ENCODE results near the gene IL31.

DNA sequence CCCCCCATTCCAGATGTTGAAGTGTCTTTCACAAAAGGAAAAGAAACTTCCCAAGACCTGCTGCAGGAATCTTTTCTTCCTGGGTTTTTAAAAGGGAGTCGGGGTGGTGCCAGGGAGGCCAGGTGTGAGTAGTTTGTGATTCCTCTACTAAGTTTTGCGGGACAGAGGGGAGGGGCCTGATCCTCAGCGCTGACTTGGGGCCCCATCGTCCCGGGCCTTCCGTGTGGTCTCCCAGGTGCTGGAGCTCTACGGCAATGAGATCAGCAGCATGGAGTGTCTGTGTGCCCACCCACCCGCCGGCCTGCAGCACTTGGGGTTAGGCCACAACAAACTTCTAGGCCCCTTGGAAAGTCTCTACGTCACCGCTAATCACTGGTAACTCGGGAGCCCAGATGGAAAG lies 13.4 kb upstream of the IL31 start:
- TF ChIP-seq, protein P1, sequence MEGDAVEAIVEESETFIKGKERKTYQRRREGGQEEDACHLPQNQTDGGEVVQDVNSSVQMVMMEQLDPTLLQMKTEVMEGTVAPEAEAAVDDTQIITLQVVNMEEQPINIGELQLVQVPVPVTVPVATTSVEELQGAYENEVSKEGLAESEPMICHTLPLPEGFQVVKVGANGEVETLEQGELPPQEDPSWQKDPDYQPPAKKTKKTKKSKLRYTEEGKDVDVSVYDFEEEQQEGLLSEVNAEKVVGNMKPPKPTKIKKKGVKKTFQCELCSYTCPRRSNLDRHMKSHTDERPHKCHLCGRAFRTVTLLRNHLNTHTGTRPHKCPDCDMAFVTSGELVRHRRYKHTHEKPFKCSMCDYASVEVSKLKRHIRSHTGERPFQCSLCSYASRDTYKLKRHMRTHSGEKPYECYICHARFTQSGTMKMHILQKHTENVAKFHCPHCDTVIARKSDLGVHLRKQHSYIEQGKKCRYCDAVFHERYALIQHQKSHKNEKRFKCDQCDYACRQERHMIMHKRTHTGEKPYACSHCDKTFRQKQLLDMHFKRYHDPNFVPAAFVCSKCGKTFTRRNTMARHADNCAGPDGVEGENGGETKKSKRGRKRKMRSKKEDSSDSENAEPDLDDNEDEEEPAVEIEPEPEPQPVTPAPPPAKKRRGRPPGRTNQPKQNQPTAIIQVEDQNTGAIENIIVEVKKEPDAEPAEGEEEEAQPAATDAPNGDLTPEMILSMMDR (IDR thresholded peaks at IDR 0.05; ENCODE audit: borderline replicate concordance, extremely low read depth, low read length, poor library complexity, severe bottlenecking) = no peak
- TF ChIP-seq EZH2 (IDR thresholded peaks at IDR 0.05; ENCODE audit: borderline replicate concordance, low read depth, low read length, severe bottlenecking) = no peak
